ENCODE measurements around the gene NYNRIN. TPM values are rescaled to one million over a fixed set of nuclear protein-coding genes. Genes with fewer than 3 reads are reported as not detected.

The NYNRIN gene
- polyA plus RNA-seq, 3 donors, result 0.18 to 0.84 (median 0.40) TPM

DNA sequence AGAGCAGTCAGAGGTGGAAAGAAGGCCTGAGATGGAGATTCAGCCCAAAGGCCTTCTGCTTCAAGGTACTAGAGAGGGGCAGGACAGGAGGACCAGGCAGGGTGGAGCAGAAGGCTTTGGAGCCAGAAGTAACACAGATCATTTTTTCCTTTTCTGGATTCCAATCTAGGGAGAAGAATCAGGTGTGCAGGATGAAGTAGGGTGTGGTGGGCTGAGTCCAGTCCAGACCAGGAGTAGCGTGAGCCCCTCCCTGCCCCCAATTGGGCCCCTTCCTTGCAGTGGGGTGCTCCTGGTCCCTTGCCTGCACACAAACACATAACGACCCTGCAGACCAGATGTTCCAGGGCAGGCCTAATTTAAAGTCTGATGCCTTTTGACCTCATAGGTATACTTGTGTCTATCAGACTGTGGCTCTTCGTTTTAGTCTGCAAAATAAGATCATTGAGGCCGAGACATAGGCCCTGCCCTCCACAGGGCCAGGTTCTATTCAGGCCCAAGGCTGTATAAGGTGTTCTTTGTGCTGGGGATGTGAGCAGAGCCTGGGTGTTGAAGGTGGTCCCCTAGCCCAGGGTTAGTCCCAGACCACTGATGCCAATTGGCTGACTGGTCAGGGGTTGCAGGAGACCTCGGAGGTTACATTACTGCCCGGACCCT lies 1.0 kb upstream of the NYNRIN start:
- Mint-ChIP-seq H3K4me3 (peak overlapping the region; percentile 25 to 66), H3K4me1 (peaks cover 37% of the 10 kb centered on the region), H3K27me3 (ENCODE audit: low read depth in 3 of 3) (peaks cover 5 to 11% (median 11%) of the 10 kb centered on the region in 3 donors), H3K27ac (peak overlapping the region in 1 of 7 donors; percentile 2), H3K9me3 (peaks cover 0 to 2% (median 0%) of the 10 kb centered on the region in 7 donors), H3K36me3 (peaks cover 0 to 4% of the 10 kb centered on the region in 2 donors)
- DNase-seq, result no peak
- H3K4me2 ChIP-seq (replicated peaks; ENCODE audit: extremely low read depth, low read length, poor library complexity, severe bottlenecking), result no peak overlapping the region
- H3K27me3 ChIP-seq (ENCODE audit: control insufficient read depth in 2 of 2, insufficient read depth in 2 of 2, low read length in 2 of 2), result peaks cover 0 to 7% of the 10 kb centered on the region in 2 donors
- no peaks in the 10 kb centered on the region for H3K79me2 ChIP-seq (ENCODE audit: insufficient read depth, low read length)
- peaks cover 35 to 43% of the 10 kb centered on the region in 2 donors for H3K4me1 ChIP-seq (ENCODE audit: control insufficient read depth in 1 of 2, insufficient read depth in 2 of 2, low read length in 2 of 2)
- H4K20me1 ChIP-seq (ENCODE audit: insufficient read depth, low read length), result no peaks in the 10 kb centered on the region
- intact Hi-C loops (cut with micrococcal nuclease), result no loop called here
- no peak overlapping the region for H2AFZ ChIP-seq (ENCODE audit: insufficient read depth, low read depth, low read length, poor library complexity, severe bottlenecking)
- no peak overlapping the region for H3K9ac ChIP-seq (ENCODE audit: insufficient read depth, low read length, poor library complexity, severe bottlenecking)
- no peaks in the 10 kb centered on the region for H3K36me3 ChIP-seq (replicated peaks in 1 of 2; ENCODE audit: control insufficient read depth in 1 of 2, insufficient read depth in 2 of 2, low read length in 2 of 2)
- WGBS (ENCODE audit: insufficient coverage), result 59% methylated on average over 4 of the region's 6 CpGs
- no peak overlapping the region for H3K27ac ChIP-seq (ENCODE audit: low read depth in 1 of 2, low read length in 2 of 2)
- TF ChIP-seq, protein P1, sequence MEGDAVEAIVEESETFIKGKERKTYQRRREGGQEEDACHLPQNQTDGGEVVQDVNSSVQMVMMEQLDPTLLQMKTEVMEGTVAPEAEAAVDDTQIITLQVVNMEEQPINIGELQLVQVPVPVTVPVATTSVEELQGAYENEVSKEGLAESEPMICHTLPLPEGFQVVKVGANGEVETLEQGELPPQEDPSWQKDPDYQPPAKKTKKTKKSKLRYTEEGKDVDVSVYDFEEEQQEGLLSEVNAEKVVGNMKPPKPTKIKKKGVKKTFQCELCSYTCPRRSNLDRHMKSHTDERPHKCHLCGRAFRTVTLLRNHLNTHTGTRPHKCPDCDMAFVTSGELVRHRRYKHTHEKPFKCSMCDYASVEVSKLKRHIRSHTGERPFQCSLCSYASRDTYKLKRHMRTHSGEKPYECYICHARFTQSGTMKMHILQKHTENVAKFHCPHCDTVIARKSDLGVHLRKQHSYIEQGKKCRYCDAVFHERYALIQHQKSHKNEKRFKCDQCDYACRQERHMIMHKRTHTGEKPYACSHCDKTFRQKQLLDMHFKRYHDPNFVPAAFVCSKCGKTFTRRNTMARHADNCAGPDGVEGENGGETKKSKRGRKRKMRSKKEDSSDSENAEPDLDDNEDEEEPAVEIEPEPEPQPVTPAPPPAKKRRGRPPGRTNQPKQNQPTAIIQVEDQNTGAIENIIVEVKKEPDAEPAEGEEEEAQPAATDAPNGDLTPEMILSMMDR (IDR thresholded peaks at IDR 0.05), result no peak
- no peaks in the 10 kb centered on the region for H3K9me3 ChIP-seq (replicated peaks in 1 of 2; ENCODE audit: control insufficient read depth in 1 of 2, insufficient read depth in 1 of 2, low read length in 2 of 2)
- H3K4me3 ChIP-seq (replicated peaks in 1 of 3; ENCODE audit: low read depth in 2 of 3, low read length in 3 of 3), result no peak overlapping the region

DNA sequence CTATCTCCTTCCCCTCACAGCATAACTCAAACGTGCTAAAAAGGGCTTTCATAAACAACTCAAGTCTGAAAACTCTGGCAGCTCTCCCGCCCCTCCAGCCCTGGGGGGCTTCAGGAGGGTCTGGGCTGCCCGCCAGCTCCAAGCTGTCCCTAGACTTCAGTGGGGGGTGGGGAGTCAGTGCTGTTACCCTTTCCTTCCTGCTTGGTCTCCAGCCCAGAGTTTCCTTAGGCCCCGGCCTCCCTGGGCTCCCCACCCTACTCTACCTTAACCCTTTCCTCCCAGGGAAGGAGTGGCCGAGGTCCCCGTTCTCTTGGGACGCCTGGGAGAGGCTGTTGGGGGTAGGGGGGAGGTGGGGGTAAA lies 530 bp upstream of the NYNRIN start:
- TF ChIP-seq, protein P1 (IDR thresholded peaks at IDR 0.05), result no peak
- Histone ChIP-seq H4K20me1 (ENCODE audit: insufficient read depth, low read length) (no peaks in the 10 kb centered on the region), H2AFZ (ENCODE audit: insufficient read depth, low read depth, low read length, poor library complexity, severe bottlenecking) (peak overlapping the region; percentile 79), H3K36me3 (replicated peaks in 1 of 2; ENCODE audit: control insufficient read depth in 1 of 2, insufficient read depth in 2 of 2, low read length in 2 of 2) (no peaks in the 10 kb centered on the region), H3K9me3 (replicated peaks in 1 of 2; ENCODE audit: control insufficient read depth in 1 of 2, insufficient read depth in 1 of 2, low read length in 2 of 2) (no peaks in the 10 kb centered on the region), H3K4me2 (replicated peaks; ENCODE audit: extremely low read depth, low read length, poor library complexity, severe bottlenecking) (peak overlapping the region; percentile 3), H3K4me1 (ENCODE audit: control insufficient read depth in 1 of 2, insufficient read depth in 2 of 2, low read length in 2 of 2) (peaks cover 35 to 43% of the 10 kb centered on the region in 2 donors), H3K9ac (ENCODE audit: insufficient read depth, low read length, poor library complexity, severe bottlenecking) (no peak overlapping the region), H3K27me3 (ENCODE audit: control insufficient read depth in 2 of 2, insufficient read depth in 2 of 2, low read length in 2 of 2) (peaks cover 0 to 7% of the 10 kb centered on the region in 2 donors), H3K27ac (ENCODE audit: low read depth in 1 of 2, low read length in 2 of 2) (no peak overlapping the region), H3K79me2 (ENCODE audit: insufficient read depth, low read length) (no peaks in the 10 kb centered on the region), H3K4me3 (replicated peaks in 1 of 3; ENCODE audit: low read depth in 2 of 3, low read length in 3 of 3) (no peak overlapping the region)
- Mint-ChIP-seq H3K9me3 (peaks cover 0 to 2% (median 0%) of the 10 kb centered on the region in 7 donors), H3K36me3 (peaks cover 0 to 4% of the 10 kb centered on the region in 2 donors), H3K27me3 (ENCODE audit: low read depth in 3 of 3) (peaks cover 5 to 14% (median 11%) of the 10 kb centered on the region in 3 donors), H3K27ac (no peak overlapping the region), H3K4me1 (peaks cover 37% of the 10 kb centered on the region), H3K4me3 (no peak overlapping the region)
- DNase-seq, result no peak
- WGBS (ENCODE audit: insufficient coverage), result 0% methylated on average over 1 of the region's 7 CpGs
- intact Hi-C loops (cut with micrococcal nuclease), result no loop called here

All from CD14-positive monocyte (primary cell).